Mammary epithelial cell (primary cell): ENCODE data around the gene UMPS.

Experiments
- EZH2 ChIP-seq: IDR thresholded peaks from 2 replicates; pipeline ENCODE4 v1.6.1; 2012; ENCODE audit warnings: low read length, inconsistent platforms, borderline replicate concordance
- TF ChIP-seq, protein P1 (sequence below), 2 donors: IDR thresholded peaks in 1 of 2; conservative IDR thresholded peaks in 1 of 2; 2 replicates each; pipeline ENCODE4 v1.5.1; 2011 to 2012; ENCODE audit warnings: inconsistent platforms in 2 of 2, low read length in 2 of 2, mild to moderate bottlenecking in 2 of 2, control low read depth in 1 of 2, low read depth in 1 of 2; ENCODE audit not compliant: insufficient read depth in 1 of 2; ENCODE audit errors: extremely low read depth in 1 of 2

DNA sequence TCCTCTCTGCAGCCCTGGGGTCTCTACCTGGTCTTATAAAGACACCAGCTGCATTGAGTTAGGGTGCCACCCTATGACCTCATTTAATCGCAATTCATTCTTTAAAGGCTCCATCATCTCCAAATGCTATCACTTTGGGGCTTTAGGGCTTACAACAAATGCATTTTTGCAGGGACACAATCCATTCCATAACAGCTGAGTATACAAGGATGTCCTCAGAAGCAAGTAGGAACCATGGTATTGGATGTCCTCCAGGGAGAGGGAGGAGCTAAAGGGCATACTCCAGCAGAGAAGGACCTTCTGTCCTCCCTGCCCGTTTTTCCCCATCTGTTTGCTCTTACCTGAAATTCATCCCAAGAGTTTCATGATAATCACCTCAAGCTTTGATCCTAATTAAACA lies 30.3 kb downstream of the UMPS start:
- TF ChIP-seq, protein P1, sequence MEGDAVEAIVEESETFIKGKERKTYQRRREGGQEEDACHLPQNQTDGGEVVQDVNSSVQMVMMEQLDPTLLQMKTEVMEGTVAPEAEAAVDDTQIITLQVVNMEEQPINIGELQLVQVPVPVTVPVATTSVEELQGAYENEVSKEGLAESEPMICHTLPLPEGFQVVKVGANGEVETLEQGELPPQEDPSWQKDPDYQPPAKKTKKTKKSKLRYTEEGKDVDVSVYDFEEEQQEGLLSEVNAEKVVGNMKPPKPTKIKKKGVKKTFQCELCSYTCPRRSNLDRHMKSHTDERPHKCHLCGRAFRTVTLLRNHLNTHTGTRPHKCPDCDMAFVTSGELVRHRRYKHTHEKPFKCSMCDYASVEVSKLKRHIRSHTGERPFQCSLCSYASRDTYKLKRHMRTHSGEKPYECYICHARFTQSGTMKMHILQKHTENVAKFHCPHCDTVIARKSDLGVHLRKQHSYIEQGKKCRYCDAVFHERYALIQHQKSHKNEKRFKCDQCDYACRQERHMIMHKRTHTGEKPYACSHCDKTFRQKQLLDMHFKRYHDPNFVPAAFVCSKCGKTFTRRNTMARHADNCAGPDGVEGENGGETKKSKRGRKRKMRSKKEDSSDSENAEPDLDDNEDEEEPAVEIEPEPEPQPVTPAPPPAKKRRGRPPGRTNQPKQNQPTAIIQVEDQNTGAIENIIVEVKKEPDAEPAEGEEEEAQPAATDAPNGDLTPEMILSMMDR (conservative IDR thresholded peaks at IDR 0.05 in 1 of 2, IDR thresholded peaks at IDR 0.05 in 1 of 2; ENCODE audit: extremely low read depth in 1 of 2, insufficient read depth in 1 of 2, low read depth in 1 of 2, low read length in 2 of 2): no peak
- no peak for TF ChIP-seq EZH2
